Neuron (in vitro differentiated cells): ENCODE results near the gene UBE2J2.

Experiments used
- H2AFZ ChIP-seq: one replicate; pipeline ENCODE4 v1.6.1; 2013; ENCODE audit warnings: low read depth, mild to moderate bottlenecking, inconsistent platforms, low read length, moderate library complexity
- H3K27me3 ChIP-seq: one replicate; pipeline ENCODE4 v1.6.1; 2013; ENCODE audit warnings: low read length; ENCODE audit not compliant: insufficient read depth
- H3K36me3 ChIP-seq: one replicate; pipeline ENCODE4 v1.6.1; 2013; ENCODE audit warnings: low read length; ENCODE audit not compliant: insufficient read depth
- H3K4me1 ChIP-seq: one replicate; pipeline ENCODE4 v1.6.1; 2013; ENCODE audit warnings: low read length; ENCODE audit not compliant: insufficient read depth
- H3K4me3 ChIP-seq: 2 replicates; pipeline ENCODE4 v1.5.1; 2013; ENCODE audit warnings: mild to moderate bottlenecking, low read length, moderate library complexity
- H3K9me3 ChIP-seq: one replicate; pipeline ENCODE4 v1.6.1; 2013; ENCODE audit warnings: low read length

The UBE2J2 gene

GRCh38 chr1:1239227-1239613 is 34.4 kb downstream of the UBE2J2 start:
- no peaks in the 10 kb centered on the region for H3K27me3 ChIP-seq
- peaks cover 31% of the 10 kb centered on the region for H3K4me1 ChIP-seq
- peaks cover 1% of the 10 kb centered on the region for H3K36me3 ChIP-seq
- no peak overlapping the region for H2AFZ ChIP-seq
- H3K4me3 ChIP-seq = no peak overlapping the region
- H3K9me3 ChIP-seq = no peaks in the 10 kb centered on the region

- peaks cover 2% of the 10 kb centered on the region for H3K36me3 ChIP-seq
- H2AFZ ChIP-seq = no peak overlapping the region
- no peaks in the 10 kb centered on the region for H3K9me3 ChIP-seq
- H3K27me3 ChIP-seq = no peaks in the 10 kb centered on the region
- H3K4me1 ChIP-seq = peaks cover 31% of the 10 kb centered on the region
- H3K4me3 ChIP-seq = no peak overlapping the region
Observed at GRCh38 chr1:1238702-1239178, 34.9 kb downstream of the UBE2J2 start.

- no peaks in the 10 kb centered on the region for H3K9me3 ChIP-seq
- peaks cover 2% of the 10 kb centered on the region for H3K36me3 ChIP-seq
- H3K4me3 ChIP-seq = no peak overlapping the region
- H3K4me1 ChIP-seq = peaks cover 28% of the 10 kb centered on the region
- no peak overlapping the region for H2AFZ ChIP-seq
- no peaks in the 10 kb centered on the region for H3K27me3 ChIP-seq
Observed at GRCh38 chr1:1237874-1238701, 35.6 kb downstream of the UBE2J2 start.

- H3K27me3 ChIP-seq = no peaks in the 10 kb centered on the region
- H2AFZ ChIP-seq = no peak overlapping the region
- H3K36me3 ChIP-seq = peaks cover 4% of the 10 kb centered on the region
- peaks cover 2% of the 10 kb centered on the region for H3K9me3 ChIP-seq
- H3K4me3 ChIP-seq = no peak overlapping the region
- H3K4me1 ChIP-seq = peaks cover 34% of the 10 kb centered on the region
Observed at GRCh38 chr1:1236945-1237873, 36.4 kb downstream of the UBE2J2 start.

- Histone ChIP-seq H3K4me3 (no peak overlapping the region), H2AFZ (no peak overlapping the region), H3K27me3 (no peaks in the 10 kb centered on the region), H3K4me1 (peaks cover 35% of the 10 kb centered on the region), H3K9me3 (peaks cover 2% of the 10 kb centered on the region), H3K36me3 (peaks cover 4% of the 10 kb centered on the region)
Observed at GRCh38 chr1:1236176-1236763, 37.4 kb downstream of the UBE2J2 start.

- Histone ChIP-seq H2AFZ (no peak overlapping the region), H3K36me3 (peaks cover 4% of the 10 kb centered on the region), H3K4me3 (no peak overlapping the region), H3K27me3 (no peaks in the 10 kb centered on the region), H3K4me1 (peaks cover 41% of the 10 kb centered on the region), H3K9me3 (peaks cover 2% of the 10 kb centered on the region)
Observed at GRCh38 chr1:1235016-1235744, 38.5 kb downstream of the UBE2J2 start.

- Histone ChIP-seq H3K4me3 (no peak overlapping the region), H3K27me3 (no peaks in the 10 kb centered on the region)
Observed at GRCh38 chr1:1234180-1234808, 39.4 kb downstream of the UBE2J2 start.

GRCh38 chr1:1233567-1233892 is 40.1 kb downstream of the UBE2J2 start:
- H3K4me3 ChIP-seq = no peak overlapping the region
- H3K4me1 ChIP-seq = peaks cover 29% of the 10 kb centered on the region
- peaks cover 2% of the 10 kb centered on the region for H3K9me3 ChIP-seq

More at GRCh38 chr1:1234180-1234808, 39.4 kb downstream of the UBE2J2 start:
- Histone ChIP-seq H3K36me3 (peaks cover 8% of the 10 kb centered on the region), H3K9me3 (peaks cover 2% of the 10 kb centered on the region), H3K4me1 (peaks cover 34% of the 10 kb centered on the region), H2AFZ (no peak overlapping the region)

GRCh38 chr1:1232796-1233566 is 40.7 kb downstream of the UBE2J2 start:
- Histone ChIP-seq H3K36me3 (peaks cover 16% of the 10 kb centered on the region), H3K27me3 (no peaks in the 10 kb centered on the region), H3K4me1 (peaks cover 24% of the 10 kb centered on the region), H3K9me3 (peaks cover 2% of the 10 kb centered on the region), H2AFZ (no peak overlapping the region), H3K4me3 (peak overlapping the region; percentile 46)

More at GRCh38 chr1:1233567-1233892, 40.1 kb downstream of the UBE2J2 start:
- H2AFZ ChIP-seq = no peak overlapping the region
- H3K27me3 ChIP-seq = no peaks in the 10 kb centered on the region
- H3K36me3 ChIP-seq = peaks cover 10% of the 10 kb centered on the region

- Histone ChIP-seq H3K4me3 (peak within 1 kb of the TSS; percentile 89), H3K9me3 (peaks cover 2% of the 10 kb centered on the region), H3K4me1 (peaks cover 19% of the 10 kb centered on the region), H2AFZ (peak within 1 kb of the TSS; percentile 55), H3K27me3 (no peaks in the 10 kb centered on the region), H3K36me3 (peaks cover 20% of the 10 kb centered on the region)
Observed at GRCh38 chr1:1232208-1232795, 41.4 kb downstream of the UBE2J2 start, which contains the start of gene B3GALT6. Gene B3GALT6 (plus strand): TSS chr1:1232237. CDS start chr1:1232279, 42 bp downstream.

GRCh38 chr1:1231400-1232207 is 42.0 kb downstream of the UBE2J2 start, which contains the start of gene SDF4:
Gene SDF4 (minus strand): TSS chr1:1232001. CDS start chr1:1228772, 3,229 bp downstream.
- Histone ChIP-seq H3K27me3 (no peaks in the 10 kb centered on the region), H3K36me3 (peaks cover 24% of the 10 kb centered on the region), H3K4me3 (peak within 1 kb of the TSS; percentile 89), H3K9me3 (peaks cover 2% of the 10 kb centered on the region), H2AFZ (peak within 1 kb of the TSS; percentile 55), H3K4me1 (peaks cover 19% of the 10 kb centered on the region)
